Neuronal stem cell (in vitro differentiated cells): ENCODE results near the gene SRC.
"Not testable (repeated sequence)": the region's sequence is repeated elsewhere in the genome, so short reads cannot be mapped to it uniquely, and the experiment has no call there.

Experiments used
- DNase-seq: peaks from one replicate; pipeline ENCODE4 v3.0.0-alpha.2; 2013; ENCODE audit warnings: low spot score
- H2AFZ ChIP-seq: one replicate; pipeline ENCODE4 v1.6.1; 2013; ENCODE audit warnings: mild to moderate bottlenecking, low read length, inconsistent platforms
- H2AK5ac ChIP-seq: 2 replicates; pipeline ENCODE4 v1.6.1; 2013; ENCODE audit warnings: low read depth, mild to moderate bottlenecking, inconsistent platforms, low read length, moderate library complexity, mixed read lengths
- H2BK120ac ChIP-seq: 2 replicates; pipeline ENCODE4 v1.6.1; 2013; ENCODE audit warnings: low read depth, mild to moderate bottlenecking, inconsistent platforms, low read length, moderate library complexity, mixed read lengths
- H2BK12ac ChIP-seq: one replicate; pipeline ENCODE4 v1.6.1; 2013; ENCODE audit warnings: low read length, inconsistent platforms
- H2BK15ac ChIP-seq: 2 replicates; pipeline ENCODE4 v1.6.1; 2013; ENCODE audit warnings: mild to moderate bottlenecking, low read length, inconsistent platforms, mixed read lengths
- H2BK5ac ChIP-seq: one replicate; pipeline ENCODE4 v1.6.1; 2013; ENCODE audit warnings: inconsistent platforms, mild to moderate bottlenecking, low read length, moderate library complexity
- H3K14ac ChIP-seq: one replicate; pipeline ENCODE4 v1.6.1; 2013; ENCODE audit warnings: low read length, inconsistent platforms
- H3K18ac ChIP-seq: 2 replicates; pipeline ENCODE4 v1.6.1; 2013; ENCODE audit warnings: low read length, inconsistent platforms
- H3K23ac ChIP-seq: 2 replicates; pipeline ENCODE4 v1.6.1; 2013; ENCODE audit warnings: low read depth, mild to moderate bottlenecking, mixed read lengths, low read length, inconsistent platforms; ENCODE audit not compliant: poor library complexity
- H3K27ac ChIP-seq: replicated peaks from 3 replicates; pipeline ENCODE4 v1.5.1; 2013; ENCODE audit warnings: low read length, inconsistent platforms
- H3K27me3 ChIP-seq, 3 experiments: 2 replicates each; pipeline ENCODE4 v1.6.1; 2013; ENCODE audit warnings: low read length in 3 of 3, mild to moderate bottlenecking in 2 of 3, inconsistent platforms in 1 of 3, low read depth in 1 of 3, mixed read lengths in 1 of 3, moderate library complexity in 1 of 3; ENCODE audit not compliant: control insufficient read depth in 3 of 3, insufficient read depth in 3 of 3
- H3K36me3 ChIP-seq, 2 donors: replicated peaks in 1 of 2; 2 replicates each; pipeline ENCODE4 v1.6.1; 2013; ENCODE audit warnings: low read length in 2 of 2; ENCODE audit not compliant: control insufficient read depth in 2 of 2, insufficient read depth in 2 of 2
- H3K4ac ChIP-seq: 2 replicates; pipeline ENCODE4 v1.6.1; 2013; ENCODE audit warnings: inconsistent platforms, mild to moderate bottlenecking, low read length, moderate library complexity
- H3K4me1 ChIP-seq, 2 donors: 1 replicate in 1 of 2; 2 replicates in 1 of 2; pipeline ENCODE4 v1.6.1; 2013; ENCODE audit warnings: low read length in 2 of 2, low read depth in 1 of 2; ENCODE audit not compliant: control insufficient read depth in 2 of 2, insufficient read depth in 1 of 2
- H3K4me2 ChIP-seq: one replicate; pipeline ENCODE4 v1.6.1; 2013; ENCODE audit warnings: mild to moderate bottlenecking, low read length, inconsistent platforms; ENCODE audit not compliant: insufficient read depth, poor library complexity, severe bottlenecking
- H3K4me3 ChIP-seq, 2 donors: 2 replicates each; pipeline ENCODE4 v1.5.1; 2013; ENCODE audit warnings: low read length in 2 of 2, mild to moderate bottlenecking in 2 of 2, inconsistent platforms in 1 of 2, moderate library complexity in 1 of 2
- H3K79me1 ChIP-seq: one replicate; pipeline ENCODE4 v1.6.1; 2013; ENCODE audit warnings: low read depth, mild to moderate bottlenecking, inconsistent platforms, low read length, moderate library complexity
- H3K9ac ChIP-seq: one replicate; pipeline ENCODE4 v1.6.1; 2013; ENCODE audit warnings: mild to moderate bottlenecking, low read depth, low read length, inconsistent platforms; ENCODE audit not compliant: poor library complexity
- H3K9me3 ChIP-seq, 2 donors: replicated peaks in 1 of 2; 2 replicates each; pipeline versions ENCODE3 to v1.6.1; 2013; ENCODE audit warnings: low read length in 2 of 2, mild to moderate bottlenecking in 2 of 2, inconsistent platforms in 1 of 2, low read depth in 1 of 2, mixed read lengths in 1 of 2, moderate library complexity in 1 of 2; ENCODE audit not compliant: control insufficient read depth in 2 of 2, insufficient read depth in 1 of 2
- H4K8ac ChIP-seq: one replicate; pipeline ENCODE4 v1.6.1; 2013; ENCODE audit warnings: low read depth, mild to moderate bottlenecking, inconsistent platforms, low read length, moderate library complexity
- H4K91ac ChIP-seq: one replicate; pipeline ENCODE4 v1.6.1; 2013; ENCODE audit warnings: low read length, low read depth, mild to moderate bottlenecking, inconsistent platforms; ENCODE audit not compliant: poor library complexity
- WGBS, 2 donors: extraction: QIAGEN DNeasy Blood & Tissue Kit; methylation state at CpG; one replicate each; pipeline ENCODE4 v1.1.7; 2013; ENCODE audit warnings: missing lambda C conversion rate in 2 of 2, mixed read lengths in 1 of 2; ENCODE audit not compliant: insufficient read length in 2 of 2, insufficient replicate concordance in 1 of 2; ENCODE audit errors: extremely low coverage in 2 of 2; 5-methylcytosine and 5-hydroxymethylcytosine counted together

Gene SRC

GRCh38 chr20:37336369-37337207 is 9.4 kb upstream of the SRC start:
- peak overlapping the region; percentile 73 for H2AK5ac ChIP-seq

DNA sequence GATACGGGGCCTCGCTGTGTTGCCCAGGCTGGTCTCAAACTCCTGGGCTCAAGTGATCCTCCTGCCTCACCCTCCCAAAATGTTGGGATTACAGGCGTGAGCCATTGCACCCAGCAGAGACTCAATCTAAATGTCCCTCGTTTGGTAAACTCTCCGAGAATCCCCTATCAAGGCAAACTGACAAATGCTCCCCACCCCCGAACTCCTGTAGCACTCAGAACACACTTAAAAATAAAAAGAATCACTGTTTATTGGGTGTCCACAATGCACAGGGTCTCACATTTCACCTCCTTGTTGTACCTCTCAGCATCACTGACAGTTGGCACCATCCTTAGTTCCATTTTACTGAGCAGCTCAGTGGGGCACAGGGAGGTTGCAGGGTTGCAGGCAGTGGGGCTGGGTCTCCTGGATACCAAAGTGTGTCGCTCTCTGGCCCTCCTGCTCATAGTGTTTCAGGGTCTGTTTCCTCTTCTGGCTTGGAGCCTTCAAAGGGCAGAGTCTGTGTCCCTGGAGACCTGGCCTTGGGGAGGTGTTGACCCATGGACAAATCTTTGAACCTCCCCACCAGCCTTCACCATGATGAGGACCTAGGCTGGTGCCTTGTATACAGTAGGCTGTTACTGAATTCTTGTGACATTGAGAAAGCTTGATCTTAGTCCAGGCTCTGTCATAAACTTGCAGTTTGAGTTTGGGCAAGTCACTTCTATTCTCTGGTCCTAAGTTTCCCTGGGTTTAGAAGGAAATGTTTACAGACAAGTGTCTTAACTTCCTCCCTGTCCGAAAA is 8.5 kb upstream of the SRC start:
- Histone ChIP-seq H2BK5ac (no peak overlapping the region), H2BK12ac (no peak overlapping the region), H3K4ac (no peak overlapping the region), H3K23ac (no peak overlapping the region), H3K4me3 (no peak overlapping the region), H2BK15ac (no peak overlapping the region), H2BK120ac (no peak overlapping the region), H3K18ac (no peak overlapping the region), H3K27ac (no peak overlapping the region), H3K9ac (no peak overlapping the region), H3K27me3 (no peaks in the 10 kb centered on the region), H3K4me2 (no peak overlapping the region), H3K14ac (no peak overlapping the region), H2AFZ (no peak overlapping the region), H3K4me1 (peaks cover 10 to 19% of the 10 kb centered on the region in 2 donors), H3K36me3 (no peaks in the 10 kb centered on the region), H3K9me3 (no peaks in the 10 kb centered on the region), H4K91ac (no peak overlapping the region), H2AK5ac (no peak overlapping the region), H4K8ac (no peak overlapping the region), H3K79me1 (no peaks in the 10 kb centered on the region)
- WGBS, 2 donors, result no CpG with 5 or more reads among the region's 8 CpGs
- no peak for DNase-seq

More at GRCh38 chr20:37336369-37337207, 9.4 kb upstream of the SRC start:
- H3K27ac ChIP-seq, result no peak overlapping the region
- H4K8ac ChIP-seq, result no peak overlapping the region
- H2BK5ac ChIP-seq, result no peak overlapping the region
- no peak overlapping the region for H3K9ac ChIP-seq
- no peak overlapping the region for H3K4ac ChIP-seq
- no peak overlapping the region for H2BK12ac ChIP-seq
- WGBS, 2 donors, result no CpG with 5 or more reads among the region's 11 CpGs
- H3K4me1 ChIP-seq, result peaks cover 16 to 19% of the 10 kb centered on the region in 2 donors
- no peak overlapping the region for H2BK120ac ChIP-seq
- H4K91ac ChIP-seq, result no peak overlapping the region
- no peaks in the 10 kb centered on the region for H3K79me1 ChIP-seq
- no peak for DNase-seq
- no peak overlapping the region for H3K14ac ChIP-seq
- no peaks in the 10 kb centered on the region for H3K9me3 ChIP-seq
- H3K4me3 ChIP-seq, result no peak overlapping the region
- no peak overlapping the region for H3K4me2 ChIP-seq
- H3K23ac ChIP-seq, result no peak overlapping the region
- peak overlapping the region; percentile 57 for H3K18ac ChIP-seq
- no peaks in the 10 kb centered on the region for H3K27me3 ChIP-seq
- no peaks in the 10 kb centered on the region for H3K36me3 ChIP-seq
- peak overlapping the region; percentile 53 for H2BK15ac ChIP-seq
- H2AFZ ChIP-seq, result peak overlapping the region; percentile 87

- WGBS, 2 donors, result 100% methylated on average over 1 of the region's 8 CpGs; no CpG with 5 or more reads in 1 of the 2 donors
- H3K27me3 ChIP-seq, H4K8ac ChIP-seq: not testable (repeated sequence)
Measured at GRCh38 chr20:37338380-37338779, 7.6 kb upstream of the SRC start.

DNA sequence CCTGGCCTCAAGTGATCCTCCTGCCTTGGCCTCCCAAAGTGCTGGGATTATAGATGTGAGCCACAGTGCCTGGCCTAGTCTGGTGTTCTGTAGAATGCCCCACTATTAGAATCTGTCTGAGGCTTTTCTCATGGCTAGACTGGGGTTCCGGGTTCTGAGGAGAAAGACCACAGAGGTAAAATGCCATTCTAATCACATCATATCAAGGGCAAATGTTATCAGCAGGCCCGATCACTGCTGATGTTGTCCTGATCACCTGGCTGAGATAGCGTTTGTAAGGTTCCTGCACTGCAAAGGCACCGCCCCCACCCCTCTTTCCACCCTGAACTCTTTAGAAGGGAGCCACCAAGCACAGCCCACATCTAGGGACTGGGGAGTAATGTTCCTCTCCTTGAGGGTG is 6.7 kb upstream of the SRC start:
- Histone ChIP-seq H2BK5ac (no peak overlapping the region), H3K27ac (no peak overlapping the region), H3K4me2 (no peak overlapping the region), H3K27me3 (peaks cover 0 to 2% (median 0%) of the 10 kb centered on the region in 3 experiments), H2BK15ac (no peak overlapping the region), H3K4ac (no peak overlapping the region), H3K9me3 (no peaks in the 10 kb centered on the region), H4K8ac (no peak overlapping the region), H4K91ac (no peak overlapping the region), H3K23ac (no peak overlapping the region), H3K4me3 (no peak overlapping the region), H2AFZ (no peak overlapping the region), H3K14ac (no peak overlapping the region), H3K18ac (no peak overlapping the region), H3K4me1 (peaks cover 10 to 19% of the 10 kb centered on the region in 2 donors), H2BK120ac (no peak overlapping the region), H3K79me1 (no peaks in the 10 kb centered on the region), H3K9ac (no peak overlapping the region), H2BK12ac (no peak overlapping the region), H2AK5ac (peak overlapping the region; percentile 28), H3K36me3 (no peaks in the 10 kb centered on the region)
- no peak for DNase-seq
- no CpG with 5 or more reads among the region's 4 CpGs for WGBS, 2 donors

More at GRCh38 chr20:37338380-37338779, 7.6 kb upstream of the SRC start:
- peaks cover 10 to 19% of the 10 kb centered on the region in 2 donors for H3K4me1 ChIP-seq
- not testable (repeated sequence) for H3K9ac ChIP-seq, H3K18ac ChIP-seq, H3K27ac ChIP-seq, H3K9me3 ChIP-seq, H3K4me3 ChIP-seq, H3K4me2 ChIP-seq, H2BK15ac ChIP-seq, H2AFZ ChIP-seq, H3K79me1 ChIP-seq, H2BK12ac ChIP-seq, H3K36me3 ChIP-seq, H3K23ac ChIP-seq, H3K4ac ChIP-seq, DNase-seq, H2BK5ac ChIP-seq, H2BK120ac ChIP-seq, H4K91ac ChIP-seq, H2AK5ac ChIP-seq, H3K14ac ChIP-seq
